Chondrocyte (in vitro differentiated cells): Measurements from ENCODE around the gene KLF16. TPM values are rescaled to one million over a fixed set of nuclear protein-coding genes. Genes with fewer than 3 reads are reported as not detected.

ENCODE experiments used
- DNase-seq: peaks from one replicate; pipeline ENCODE4 v3.0.0; 2021; ENCODE audit warnings: mixed read lengths, low spot score
- H3K27ac Mint-ChIP-seq: one replicate; pipeline ENCODE4 v1.8.0; 2021; ENCODE audit warnings: mild to moderate bottlenecking, moderate library complexity, mixed read lengths; ENCODE audit not compliant: unreplicated experiment
- H3K27me3 Mint-ChIP-seq: 2 replicates; pipeline ENCODE4 v1.8.0; 2021; ENCODE audit warnings: low read depth, mixed read lengths
- H3K36me3 Mint-ChIP-seq: 2 replicates; pipeline ENCODE4 v1.8.0; 2021; ENCODE audit warnings: low read depth, mixed read lengths
- H3K4me1 Mint-ChIP-seq: 2 replicates; pipeline ENCODE4 v1.8.0; 2021; ENCODE audit warnings: low read depth, mild to moderate bottlenecking, mixed read lengths
- H3K4me3 Mint-ChIP-seq: one replicate; pipeline ENCODE4 v1.8.0; 2021; ENCODE audit warnings: mild to moderate bottlenecking, moderate library complexity, mixed read lengths; ENCODE audit not compliant: unreplicated experiment
- H3K9me3 Mint-ChIP-seq: 2 replicates; pipeline ENCODE4 v1.8.0; 2021; ENCODE audit warnings: low read depth, mixed read lengths
- CTCF ChIP-seq: fragments of 200-600 bp; sonication (generic); IDR thresholded peaks from 2 replicates; pipeline ENCODE4 v1.5.0; 2021; ENCODE audit warnings: antibody characterized with exemption, mild to moderate bottlenecking, moderate library complexity
- total RNA-seq: library from RNA; stranded (reverse); gene quantifications from 3 replicates; pipeline ENCODE4 v1.2.1, GENCODE V29; 2021

The KLF16 gene
- total RNA-seq, 1 donor from 2014 or later = 38.9 TPM

- H3K27ac Mint-ChIP-seq = peak overlapping the region; percentile 98
- peaks cover 26% of the 10 kb centered on the region for H3K4me1 Mint-ChIP-seq
- TF ChIP-seq CTCF = no peak
- H3K36me3 Mint-ChIP-seq = no peaks in the 10 kb centered on the region
- DNase-seq = no peak
- no peaks in the 10 kb centered on the region for H3K9me3 Mint-ChIP-seq
- peak overlapping the region; percentile 93 for H3K4me3 Mint-ChIP-seq
- no peaks in the 10 kb centered on the region for H3K27me3 Mint-ChIP-seq
Observed at GRCh38 chr19:1847348-1847683, 16.1 kb downstream of the KLF16 start.

- no peaks in the 10 kb centered on the region for H3K36me3 Mint-ChIP-seq
- peak overlapping the region; percentile 98 for H3K27ac Mint-ChIP-seq
- H3K27me3 Mint-ChIP-seq = no peaks in the 10 kb centered on the region
Observed at GRCh38 chr19:1846517-1847204, 16.7 kb downstream of the KLF16 start.

GRCh38 chr19:1845642-1846041 lies 17.7 kb downstream of the KLF16 start:
- DNase-seq = no peak
- Mint-ChIP-seq H3K4me3 (no peak overlapping the region), H3K36me3 (no peaks in the 10 kb centered on the region), H3K27ac (no peak overlapping the region), H3K9me3 (no peaks in the 10 kb centered on the region), H3K4me1 (peaks cover 38% of the 10 kb centered on the region), H3K27me3 (no peaks in the 10 kb centered on the region)
- TF ChIP-seq CTCF = no peak

More at GRCh38 chr19:1846517-1847204, 16.7 kb downstream of the KLF16 start:
- Mint-ChIP-seq H3K4me3 (peak overlapping the region; percentile 93), H3K4me1 (peaks cover 33% of the 10 kb centered on the region), H3K9me3 (no peaks in the 10 kb centered on the region)
- no peak for TF ChIP-seq CTCF
- no peak for DNase-seq

- Mint-ChIP-seq H3K4me1 (peaks cover 41% of the 10 kb centered on the region), H3K27me3 (no peaks in the 10 kb centered on the region), H3K9me3 (no peaks in the 10 kb centered on the region), H3K27ac (no peak overlapping the region), H3K4me3 (no peak overlapping the region), H3K36me3 (no peaks in the 10 kb centered on the region)
- TF ChIP-seq CTCF = no peak
- no peak for DNase-seq
Observed at GRCh38 chr19:1845125-1845515, 18.3 kb downstream of the KLF16 start.

GRCh38 chr19:1844513-1845124 lies 18.8 kb downstream of the KLF16 start:
- TF ChIP-seq CTCF = no peak
- Mint-ChIP-seq H3K4me1 (peaks cover 41% of the 10 kb centered on the region), H3K27me3 (no peaks in the 10 kb centered on the region), H3K36me3 (no peaks in the 10 kb centered on the region), H3K27ac (no peak overlapping the region), H3K4me3 (no peak overlapping the region), H3K9me3 (no peaks in the 10 kb centered on the region)
- no peak for DNase-seq
